NAMALWA (cell line): ENCODE data around the gene GPR65.

Experiments used
- DNase-seq: peaks from one replicate; pipeline ENCODE4 v3.0.0-alpha.2; 2015; ENCODE audit warnings: low spot score

GPR65 gene, protein sequence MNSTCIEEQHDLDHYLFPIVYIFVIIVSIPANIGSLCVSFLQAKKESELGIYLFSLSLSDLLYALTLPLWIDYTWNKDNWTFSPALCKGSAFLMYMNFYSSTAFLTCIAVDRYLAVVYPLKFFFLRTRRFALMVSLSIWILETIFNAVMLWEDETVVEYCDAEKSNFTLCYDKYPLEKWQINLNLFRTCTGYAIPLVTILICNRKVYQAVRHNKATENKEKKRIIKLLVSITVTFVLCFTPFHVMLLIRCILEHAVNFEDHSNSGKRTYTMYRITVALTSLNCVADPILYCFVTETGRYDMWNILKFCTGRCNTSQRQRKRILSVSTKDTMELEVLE

GRCh38 chr14:88005050-88005481 lies at the start of gene GPR65:
Gene GPR65, plus strand, starts transcription at chr14:88005135. Its CDS starts 5,713 bp downstream, at chr14:88010848.
- peak; percentile 83 for DNase-seq

GRCh38 chr14:87955501-87955900 lies 49.4 kb upstream of the GPR65 start:
- no peak for DNase-seq

DNA sequence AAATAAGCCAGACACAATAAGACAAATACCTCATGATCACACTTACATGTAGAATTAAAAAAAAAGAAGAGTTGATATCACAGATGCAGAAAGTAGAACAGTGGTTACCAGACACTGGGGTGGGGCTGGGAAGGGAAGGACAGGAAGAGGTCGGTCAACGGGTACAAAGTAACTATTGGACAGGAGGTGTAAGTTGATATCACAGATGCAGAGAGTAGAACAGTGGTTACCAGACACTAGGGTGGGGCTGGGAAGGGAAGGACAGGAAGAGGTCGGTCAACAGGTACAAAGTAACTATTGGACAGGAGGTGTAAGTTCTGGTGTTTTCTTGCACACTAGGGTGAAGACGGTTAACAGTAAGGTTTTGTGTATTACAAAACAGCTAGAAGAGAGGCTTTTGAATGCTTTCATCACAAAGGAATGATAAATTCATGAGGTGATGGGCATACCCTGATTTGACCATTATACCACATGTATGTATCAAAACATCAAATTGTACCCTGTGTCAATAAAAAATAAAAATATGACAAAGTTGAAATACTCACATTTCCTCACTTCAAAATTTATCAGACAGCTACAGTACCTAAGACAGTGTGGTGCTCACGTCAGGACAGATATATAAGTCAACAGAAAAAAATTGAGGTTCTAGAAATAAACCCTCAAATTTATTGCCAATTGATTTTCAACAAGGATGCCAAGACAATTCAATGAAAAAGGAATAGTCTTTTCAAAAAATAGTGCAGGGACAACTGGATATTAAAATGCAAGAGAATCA lies 44.7 kb upstream of the GPR65 start:
- DNase-seq = no peak

- DNase-seq = no peak
Observed at GRCh38 chr14:87961246-87961645, 43.7 kb upstream of the GPR65 start.

GRCh38 chr14:87966816-87967215 lies 38.1 kb upstream of the GPR65 start:
- DNase-seq = no peak

DNA sequence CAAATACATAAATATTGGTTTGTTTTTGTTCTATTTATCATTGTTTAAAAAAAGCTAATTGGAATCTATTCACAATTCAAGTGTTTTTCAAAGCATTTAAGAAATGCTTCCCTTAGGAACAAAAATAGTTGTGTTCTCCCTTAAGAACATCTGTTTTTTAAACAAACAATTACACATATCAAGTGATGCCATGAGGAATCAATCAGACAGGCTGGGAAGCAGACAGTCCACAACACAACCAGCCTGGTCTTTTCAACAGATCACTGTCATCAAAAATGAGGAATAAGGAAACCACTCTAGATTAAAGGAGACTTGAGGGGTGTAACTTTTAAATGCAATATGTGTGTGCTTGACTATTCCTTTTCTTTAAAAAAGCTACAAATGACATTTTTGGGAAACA lies 37.4 kb upstream of the GPR65 start:
- DNase-seq = no peak

DNA sequence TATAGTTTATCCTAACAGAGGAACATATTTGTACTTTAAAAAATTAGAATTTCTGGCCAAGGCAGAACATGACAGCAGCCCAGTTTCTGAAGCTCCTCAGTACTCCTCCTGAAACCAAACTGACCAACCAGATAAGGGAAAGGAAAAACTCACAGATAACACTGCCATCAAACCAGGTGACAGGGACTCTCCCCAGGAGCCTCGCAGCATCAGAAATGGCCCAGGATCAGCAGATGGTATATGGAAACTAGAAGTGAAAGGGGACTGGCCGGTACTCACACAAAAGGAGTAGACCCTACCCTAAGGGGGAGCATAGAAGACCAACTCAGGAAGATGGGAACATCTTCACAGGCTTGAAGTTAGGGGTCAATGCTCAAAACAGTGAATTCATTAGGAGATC lies 33.9 kb upstream of the GPR65 start:
- no peak for DNase-seq

DNA sequence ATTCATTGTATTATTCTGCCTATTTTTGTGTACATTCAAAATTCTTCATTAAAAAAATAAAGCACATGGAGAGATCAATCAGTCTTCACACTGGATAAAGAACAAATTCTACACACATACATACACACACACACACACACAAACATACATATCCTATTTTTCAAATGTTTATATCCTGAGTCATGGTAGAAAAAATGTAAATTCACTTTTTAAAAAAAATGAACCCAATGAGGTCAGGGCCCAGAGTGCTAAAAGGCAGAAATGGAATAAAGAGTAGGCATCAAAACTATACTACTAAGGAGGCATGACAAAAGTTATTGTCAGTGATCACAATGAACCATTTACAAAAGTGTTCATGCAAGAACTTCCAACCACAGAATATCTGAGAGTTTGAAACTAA lies 29.3 kb upstream of the GPR65 start:
- no peak for DNase-seq

DNA sequence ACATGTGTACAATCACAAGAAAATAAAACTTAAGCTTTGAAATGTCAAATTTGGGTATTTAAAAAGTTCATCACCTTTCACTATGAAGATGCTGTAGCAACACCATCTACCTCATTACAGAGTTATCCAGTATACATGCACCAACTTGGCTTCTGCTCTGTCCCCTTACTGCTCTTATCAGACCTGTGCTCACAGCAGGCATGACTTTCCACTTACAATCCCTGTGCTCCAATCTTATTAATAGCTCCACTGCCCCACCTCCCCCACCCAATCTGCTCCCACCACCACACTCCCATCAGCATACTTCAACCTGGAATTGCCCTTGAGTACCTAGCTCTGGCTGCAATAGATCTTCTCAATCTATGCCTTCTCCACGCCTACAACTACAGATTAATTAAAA lies 25.2 kb upstream of the GPR65 start:
- DNase-seq = no peak

GRCh38 chr14:87989221-87989955 lies 15.5 kb upstream of the GPR65 start:
- DNase-seq = no peak

GRCh38 chr14:87989956-87990299 lies 15.0 kb upstream of the GPR65 start:
- no peak for DNase-seq

DNA sequence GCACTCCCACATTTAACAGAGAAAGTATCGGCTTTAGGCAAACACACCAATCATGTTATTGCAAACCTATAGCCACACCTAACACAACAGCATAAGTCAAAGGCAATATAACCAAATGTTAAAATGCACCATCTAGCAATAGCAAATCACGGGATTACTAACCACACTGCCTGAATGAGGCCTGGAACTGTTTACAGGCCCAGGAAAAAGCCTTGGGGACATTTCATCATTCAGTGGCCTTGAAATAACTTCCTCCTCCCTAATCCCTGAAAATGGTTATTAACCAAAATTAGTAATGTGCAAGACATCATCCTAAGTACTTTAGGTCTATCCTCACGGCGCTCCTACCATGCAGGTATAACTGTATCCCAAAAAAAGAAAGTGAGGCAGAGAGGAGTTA lies 14.3 kb upstream of the GPR65 start:
- no peak for DNase-seq

DNA sequence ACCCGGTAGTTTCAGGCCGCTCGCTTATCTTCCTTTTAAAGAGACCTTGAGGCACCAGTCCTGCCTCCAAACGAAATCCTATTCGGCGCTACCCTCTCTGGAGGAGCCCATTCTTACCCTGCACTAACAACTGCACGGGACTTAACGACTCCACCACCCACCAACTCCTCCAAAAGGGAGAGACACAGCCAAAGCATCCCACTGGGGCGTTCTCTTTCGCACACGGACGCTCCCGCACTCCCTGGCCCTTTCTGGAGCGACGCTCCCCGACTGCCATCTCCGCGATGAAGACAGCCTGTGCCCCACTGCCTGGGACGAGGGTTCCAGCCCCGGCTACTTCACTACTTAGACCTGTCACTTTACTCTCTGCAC lies 12.6 kb upstream of the GPR65 start:
- DNase-seq = no peak

GRCh38 chr14:87992718-87993628 lies 12.0 kb upstream of the GPR65 start, which contains the start of gene GALC:
Gene GALC, minus strand, starts transcription at chr14:87993182. Its CDS starts 18 bp downstream, at chr14:87993164.
- DNase-seq = peak; percentile 86

- no peak for DNase-seq
Observed at GRCh38 chr14:87994974-87995373, 10.0 kb upstream of the GPR65 start.

GRCh38 chr14:87995500-87996290 lies 9.2 kb upstream of the GPR65 start:
- no peak for DNase-seq

- DNase-seq = no peak
Observed at GRCh38 chr14:87996291-87996592, 8.7 kb upstream of the GPR65 start.

DNA sequence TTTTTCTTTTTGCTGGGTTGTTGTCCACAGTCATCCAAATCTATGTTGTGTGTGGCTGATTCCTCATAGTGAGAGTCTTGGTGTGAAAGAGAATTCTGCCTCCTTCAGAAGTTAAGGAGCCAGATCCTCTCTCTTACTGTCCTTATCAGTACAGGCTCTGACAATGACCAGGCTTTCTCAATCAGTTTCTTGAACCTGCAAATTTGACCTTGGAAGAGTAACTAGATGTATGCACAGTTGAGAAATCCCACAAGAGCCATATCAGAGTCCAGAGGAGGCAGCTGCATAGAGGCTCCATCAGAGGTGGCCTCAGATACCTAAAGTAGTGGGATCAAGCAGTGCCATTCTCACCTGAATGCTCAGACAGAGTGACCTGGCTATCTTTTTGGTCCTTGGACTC lies 6.5 kb upstream of the GPR65 start:
- no peak for DNase-seq

DNA sequence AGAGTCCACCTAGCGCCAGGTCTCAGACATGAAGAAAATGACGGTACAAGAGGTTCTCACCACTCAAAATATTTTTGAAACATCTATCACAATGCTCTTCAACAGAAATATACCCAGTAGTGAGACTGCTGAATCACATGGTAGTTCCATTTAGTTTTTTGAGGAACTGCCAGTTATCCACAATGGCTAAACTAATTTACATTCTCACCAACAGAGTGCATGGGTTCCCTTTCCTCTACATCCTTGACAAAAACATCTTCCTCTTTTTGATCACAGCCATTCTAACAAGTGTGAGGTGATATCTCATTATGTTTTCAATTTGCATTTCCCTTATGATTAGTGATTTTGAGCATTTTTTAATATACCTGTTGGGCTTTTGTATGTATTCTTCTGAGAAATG lies 5.7 kb upstream of the GPR65 start:
- DNase-seq = peak; percentile 10

DNA sequence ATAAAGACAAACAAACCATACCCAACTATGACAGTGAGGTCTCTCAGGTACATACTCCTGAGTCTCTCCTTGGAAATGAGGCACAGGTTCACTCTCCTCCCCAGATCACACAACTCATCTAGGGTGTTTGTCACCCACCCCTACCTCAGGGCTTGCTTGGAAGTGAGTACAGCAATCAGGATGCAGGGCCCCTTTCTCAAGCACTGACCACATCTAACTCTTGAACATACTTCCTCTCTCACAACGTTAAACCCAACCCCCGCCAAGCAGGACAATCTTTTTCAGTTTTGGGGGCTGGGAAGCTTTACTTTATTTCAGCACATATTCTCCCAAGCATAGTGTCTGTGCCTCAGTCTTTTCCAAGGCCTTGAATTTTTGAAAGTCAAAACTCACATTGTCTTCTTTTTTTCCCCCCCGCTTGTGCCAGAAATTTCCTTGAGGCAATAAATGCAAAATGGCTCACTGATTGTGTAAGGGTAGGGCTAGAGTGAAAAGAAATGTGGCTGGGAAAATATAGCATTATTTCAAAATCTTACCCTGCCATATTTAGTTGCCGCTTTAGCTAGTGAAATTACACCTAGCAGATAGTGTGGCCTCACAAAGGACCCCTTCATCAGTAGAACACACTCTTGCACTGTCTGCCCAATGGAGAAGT lies 2.4 kb upstream of the GPR65 start:
- no peak for DNase-seq

DNA sequence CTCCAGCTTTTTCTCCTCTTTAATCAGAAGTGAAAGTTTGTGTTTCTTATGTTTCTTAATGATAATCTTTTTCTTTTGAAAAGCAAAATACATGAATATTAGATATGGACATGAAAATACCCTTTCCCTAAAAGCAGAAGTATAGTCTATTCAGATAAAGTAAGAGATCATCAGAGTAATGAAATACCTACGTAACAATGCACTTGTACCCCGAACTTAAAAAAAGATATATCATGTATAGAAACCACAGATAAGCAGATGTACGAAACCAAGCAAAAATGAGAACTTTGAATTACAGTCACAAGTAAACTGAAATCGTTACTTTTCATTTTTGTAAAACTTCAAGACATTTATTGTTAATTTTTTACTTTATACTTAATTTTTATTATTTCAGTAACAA lies 1.5 kb upstream of the GPR65 start:
- DNase-seq = no peak
